ENCODE results near the gene SRR. TPM values are rescaled to one million over a fixed set of nuclear protein-coding genes. Genes with fewer than 3 reads are reported as not detected.

SRR gene
- total and polyA plus RNA-seq, 9 of the 15 experiments (the other 6 are each of a cell fraction or from before 2014, with no cell fraction given), result 5.0 to 19.4 (median 7.9) TPM

DNA sequence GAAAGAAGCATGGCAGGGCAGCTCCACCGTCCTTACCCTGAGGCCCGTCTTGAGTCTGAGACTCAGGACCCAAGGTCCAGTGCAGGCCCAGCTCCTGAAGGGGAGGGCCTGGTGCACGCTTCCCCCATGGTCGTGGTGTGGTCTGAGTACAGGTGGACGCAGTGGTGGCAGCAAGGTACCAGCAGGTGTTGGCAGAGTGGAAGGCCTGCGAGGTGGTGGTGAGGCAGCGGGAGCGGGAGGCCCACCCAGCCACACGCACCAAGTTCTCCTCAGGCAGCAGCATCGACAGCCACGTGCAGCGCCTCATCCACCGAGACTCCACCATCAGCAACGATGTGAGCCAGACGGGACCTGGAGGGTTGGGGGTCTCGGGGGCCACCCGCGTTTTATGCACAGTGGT is 69.4 kb downstream of the SRR start (continued):
- TF ChIP-seq, protein P1, sequence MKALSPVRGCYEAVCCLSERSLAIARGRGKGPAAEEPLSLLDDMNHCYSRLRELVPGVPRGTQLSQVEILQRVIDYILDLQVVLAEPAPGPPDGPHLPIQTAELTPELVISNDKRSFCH (CRISPR knock-in tag; IDR thresholded peaks at IDR 0.05), result no peak
- TF ChIP-seq, protein P1 (tag; IDR thresholded peaks at IDR 0.05), result no peak
- TF ChIP-seq ZNF551 (CRISPR knock-in tag; IDR thresholded peaks at IDR 0.05) (no peak), ZNF384 (IDR thresholded peaks at IDR 0.05; ENCODE audit: low read depth, low read length) (no peak), ZKSCAN8 (CRISPR knock-in tag; IDR thresholded peaks at IDR 0.05) (no peak), ZNF311 (CRISPR knock-in tag; IDR thresholded peaks at IDR 0.05) (no peak), ZNF699 (CRISPR knock-in tag; IDR thresholded peaks at IDR 0.05; ENCODE audit: insufficient replicate concordance) (no peak), FOXA1 (IDR thresholded peaks at IDR 0.05; ENCODE audit: borderline replicate concordance) (no peak)

Small RNA genes lying within 50 kb of the gene (small RNA-seq; reads per million reads assigned to genes)
- not detected for gene AC006435.3
- gene SNORD91A, result 948 reads per million, percentile 99 among the genes with 10 or more reads in this experiment
- gene SNORD91B, result 136 reads per million, percentile 99 among the genes with 10 or more reads in this experiment

Other genes with a start within 250 kb of the SRR start
- gene HIC1, start 248.8 kb upstream of the SRR start, total RNA-seq (2014; rRNA removed), result 1.9 and 2.8 TPM in 2 replicates
- 0.13 and 0.18 TPM in 2 replicates for gene HIC1, start 248.8 kb upstream of the SRR start, total RNA-seq (2014; rRNA removed; fragmentation: Illumina TruSeq; extraction: Trizol)
- 0.18 and 0.41 TPM in 2 replicates for gene HIC1, start 248.8 kb upstream of the SRR start, total RNA-seq (2015; rRNA removed; fragmentation: Illumina TruSeq; extraction: Trizol)
- 2.3 and 2.5 TPM in 2 replicates for gene HIC1, start 248.8 kb upstream of the SRR start, total RNA-seq (2021)
- gene HIC1, start 248.8 kb upstream of the SRR start, polyA plus RNA-seq (2011; rRNA removed), result 0.53 and 0.64 TPM in 2 replicates
- gene HIC1, start 248.8 kb upstream of the SRR start, polyA plus RNA-seq (2014; fragmentation: Illumina TruSeq; extraction: Trizol), result 0.12 and 0.35 TPM in 2 replicates
- under 1 TPM; 0.01 to 0.03 TPM for gene HIC1, start 248.8 kb upstream of the SRR start, polyA plus RNA-seq (2014; fragmentation: Nextera tagmentation; extraction: Ambion mirVana)
- 1.4 and 2.3 TPM in 2 replicates for gene HIC1, start 248.8 kb upstream of the SRR start, polyA plus RNA-seq (2014; rRNA removed)
- 6.9 and 7.3 TPM in 2 replicates for gene SMG6, start 165 bp upstream of the SRR start, total RNA-seq (2014; rRNA removed)
- gene SMG6, start 165 bp upstream of the SRR start, total RNA-seq (2014; rRNA removed; fragmentation: Illumina TruSeq; extraction: Trizol), result 5.7 and 6.1 TPM in 2 replicates
- 6.0 TPM in 2 replicates for gene SMG6, start 165 bp upstream of the SRR start, total RNA-seq (2015; rRNA removed; fragmentation: Illumina TruSeq; extraction: Trizol)
- 12.8 and 13.7 TPM in 2 replicates for gene SMG6, start 165 bp upstream of the SRR start, total RNA-seq (2021)
- gene SMG6, start 165 bp upstream of the SRR start, polyA plus RNA-seq (2011; rRNA removed), result 1.7 and 3.6 TPM in 2 replicates
- 13.9 TPM in 2 replicates for gene SMG6, start 165 bp upstream of the SRR start, polyA plus RNA-seq (2014; fragmentation: Illumina TruSeq; extraction: Trizol)
- under 1 TPM; 0.44 to 0.45 TPM for gene SMG6, start 165 bp upstream of the SRR start, polyA plus RNA-seq (2014; fragmentation: Nextera tagmentation; extraction: Ambion mirVana)
- 5.5 and 5.8 TPM in 2 replicates for gene SMG6, start 165 bp upstream of the SRR start, polyA plus RNA-seq (2014; rRNA removed)
- 87.5 and 90.0 TPM in 2 replicates for gene TSR1, start 32.5 kb downstream of the SRR start, total RNA-seq (2014; rRNA removed)
- 58.4 and 59.9 TPM in 2 replicates for gene TSR1, start 32.5 kb downstream of the SRR start, total RNA-seq (2014; rRNA removed; fragmentation: Illumina TruSeq; extraction: Trizol)
- gene TSR1, start 32.5 kb downstream of the SRR start, total RNA-seq (2015; rRNA removed; fragmentation: Illumina TruSeq; extraction: Trizol), result 55.2 and 55.5 TPM in 2 replicates
- gene TSR1, start 32.5 kb downstream of the SRR start, total RNA-seq (2021), result 59.3 and 62.6 TPM in 2 replicates
- gene TSR1, start 32.5 kb downstream of the SRR start, polyA plus RNA-seq (2011; rRNA removed), result 15.6 and 16.4 TPM in 2 replicates
- gene TSR1, start 32.5 kb downstream of the SRR start, polyA plus RNA-seq (2014; fragmentation: Illumina TruSeq; extraction: Trizol), result 58.1 and 60.3 TPM in 2 replicates
- gene TSR1, start 32.5 kb downstream of the SRR start, polyA plus RNA-seq (2014; fragmentation: Nextera tagmentation; extraction: Ambion mirVana), result 10 to 100 TPM; 16.4 to 41.1 TPM
- gene TSR1, start 32.5 kb downstream of the SRR start, polyA plus RNA-seq (2014; rRNA removed), result 35.5 and 36.8 TPM in 2 replicates
- 14.8 and 15.9 TPM in 2 replicates for gene SGSM2, start 33.6 kb downstream of the SRR start, total RNA-seq (2014; rRNA removed)
- gene SGSM2, start 33.6 kb downstream of the SRR start, total RNA-seq (2014; rRNA removed; fragmentation: Illumina TruSeq; extraction: Trizol), result 4.9 and 9.1 TPM in 2 replicates
- gene SGSM2, start 33.6 kb downstream of the SRR start, total RNA-seq (2015; rRNA removed; fragmentation: Illumina TruSeq; extraction: Trizol), result 11.8 and 13.0 TPM in 2 replicates
- 15.3 and 20.2 TPM in 2 replicates for gene SGSM2, start 33.6 kb downstream of the SRR start, total RNA-seq (2021)
- gene SGSM2, start 33.6 kb downstream of the SRR start, polyA plus RNA-seq (2011; rRNA removed), result 20.7 and 22.6 TPM in 2 replicates
- gene SGSM2, start 33.6 kb downstream of the SRR start, polyA plus RNA-seq (2014; fragmentation: Illumina TruSeq; extraction: Trizol), result 14.9 and 16.3 TPM in 2 replicates
- gene SGSM2, start 33.6 kb downstream of the SRR start, polyA plus RNA-seq (2014; fragmentation: Nextera tagmentation; extraction: Ambion mirVana), result under 1 TPM; 0.20 to 0.62 TPM
- gene SGSM2, start 33.6 kb downstream of the SRR start, polyA plus RNA-seq (2014; rRNA removed), result 24.1 and 26.3 TPM in 2 replicates
- 7.8 and 8.7 TPM in 2 replicates for gene MNT, start 97.1 kb downstream of the SRR start, total RNA-seq (2014; rRNA removed)
- 2.9 and 3.1 TPM in 2 replicates for gene MNT, start 97.1 kb downstream of the SRR start, total RNA-seq (2014; rRNA removed; fragmentation: Illumina TruSeq; extraction: Trizol)
- 4.9 and 5.3 TPM in 2 replicates for gene MNT, start 97.1 kb downstream of the SRR start, total RNA-seq (2015; rRNA removed; fragmentation: Illumina TruSeq; extraction: Trizol)
- gene MNT, start 97.1 kb downstream of the SRR start, total RNA-seq (2021), result 20.3 and 23.8 TPM in 2 replicates
- gene MNT, start 97.1 kb downstream of the SRR start, polyA plus RNA-seq (2011; rRNA removed), result 3.3 and 4.9 TPM in 2 replicates
- gene MNT, start 97.1 kb downstream of the SRR start, polyA plus RNA-seq (2014; fragmentation: Illumina TruSeq; extraction: Trizol), result 7.1 and 12.4 TPM in 2 replicates
- gene MNT, start 97.1 kb downstream of the SRR start, polyA plus RNA-seq (2014; fragmentation: Nextera tagmentation; extraction: Ambion mirVana), result under 1 TPM; 0.18 to 0.21 TPM
- 11.3 and 13.4 TPM in 2 replicates for gene MNT, start 97.1 kb downstream of the SRR start, polyA plus RNA-seq (2014; rRNA removed)
- 15.9 and 20.2 TPM in 2 replicates for gene METTL16, start 207.9 kb downstream of the SRR start, total RNA-seq (2014; rRNA removed)
- 20.6 and 22.0 TPM in 2 replicates for gene METTL16, start 207.9 kb downstream of the SRR start, total RNA-seq (2014; rRNA removed; fragmentation: Illumina TruSeq; extraction: Trizol)
- gene METTL16, start 207.9 kb downstream of the SRR start, total RNA-seq (2015; rRNA removed; fragmentation: Illumina TruSeq; extraction: Trizol), result 18.3 and 18.5 TPM in 2 replicates
- gene METTL16, start 207.9 kb downstream of the SRR start, total RNA-seq (2021), result 26.9 and 30.5 TPM in 2 replicates
- 17.3 and 19.8 TPM in 2 replicates for gene METTL16, start 207.9 kb downstream of the SRR start, polyA plus RNA-seq (2011; rRNA removed)
- 18.4 and 20.8 TPM in 2 replicates for gene METTL16, start 207.9 kb downstream of the SRR start, polyA plus RNA-seq (2014; fragmentation: Illumina TruSeq; extraction: Trizol)
- 10 to 100 TPM; 12.1 to 14.1 TPM for gene METTL16, start 207.9 kb downstream of the SRR start, polyA plus RNA-seq (2014; fragmentation: Nextera tagmentation; extraction: Ambion mirVana)
- gene METTL16, start 207.9 kb downstream of the SRR start, polyA plus RNA-seq (2014; rRNA removed), result 20.1 and 23.3 TPM in 2 replicates